GM12874 (cell line): ENCODE data around the gene CCDC107.

Source experiments
- TF ChIP-seq, protein P1 (sequence below): IDR thresholded peaks from 2 replicates; pipeline ENCODE4 v1.5.1; 2011; ENCODE audit warnings: low read depth, mild to moderate bottlenecking, control low read depth, low read length, moderate library complexity; ENCODE audit not compliant: insufficient read depth

The CCDC107 gene

DNA sequence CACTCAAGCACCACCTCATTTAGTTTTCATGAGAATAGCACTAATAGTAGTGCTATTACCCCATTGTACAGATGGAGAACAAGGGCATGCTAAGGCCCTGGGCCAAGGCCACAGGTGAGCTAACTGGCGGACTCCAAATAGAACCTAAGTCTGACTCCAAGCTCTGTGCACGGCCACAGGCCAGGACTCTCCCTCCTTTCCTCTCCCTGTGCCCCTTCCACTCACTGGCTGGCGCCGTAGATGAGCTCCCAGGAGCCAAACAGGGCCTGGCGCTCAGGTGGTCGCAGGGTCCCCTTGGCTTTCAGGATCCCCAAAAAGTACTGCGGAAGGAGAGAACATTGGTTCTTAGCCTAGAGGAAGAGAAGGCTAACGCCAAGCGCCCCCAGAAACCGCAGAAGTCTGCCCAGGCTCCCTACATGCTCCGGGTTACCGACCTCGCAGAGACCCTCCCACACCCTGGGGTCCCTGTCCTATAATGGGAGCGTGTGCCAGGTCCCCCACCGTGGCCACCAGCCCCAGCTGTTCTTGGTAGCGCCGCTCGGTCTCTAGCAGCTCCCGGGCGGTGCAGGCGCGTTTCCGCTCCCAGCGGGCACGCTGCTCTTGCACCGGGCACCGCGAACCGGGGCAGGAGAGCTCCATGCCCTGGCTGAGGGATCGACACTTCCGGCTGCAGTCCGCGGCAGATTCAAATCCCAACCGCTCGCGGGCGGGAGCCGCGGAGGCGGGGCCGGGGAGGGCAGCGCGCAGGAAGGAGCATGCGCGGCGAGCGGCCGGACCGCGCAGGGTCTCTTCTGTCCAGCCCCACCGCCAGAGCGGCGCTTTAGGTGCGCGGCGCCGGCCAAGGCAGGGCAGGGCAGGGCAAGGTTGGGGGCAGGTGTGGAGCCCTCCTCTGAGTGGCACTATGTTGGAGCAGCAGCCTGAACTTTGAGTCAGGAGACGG, 6.7 kb downstream of the CCDC107 start, which contains the start of gene ARHGEF39:
Gene ARHGEF39, minus strand, starts transcription at position 665 of the 940 bp plus-strand sequence. Its CDS starts 26 bp downstream, at position 639.
- TF ChIP-seq, protein P1, sequence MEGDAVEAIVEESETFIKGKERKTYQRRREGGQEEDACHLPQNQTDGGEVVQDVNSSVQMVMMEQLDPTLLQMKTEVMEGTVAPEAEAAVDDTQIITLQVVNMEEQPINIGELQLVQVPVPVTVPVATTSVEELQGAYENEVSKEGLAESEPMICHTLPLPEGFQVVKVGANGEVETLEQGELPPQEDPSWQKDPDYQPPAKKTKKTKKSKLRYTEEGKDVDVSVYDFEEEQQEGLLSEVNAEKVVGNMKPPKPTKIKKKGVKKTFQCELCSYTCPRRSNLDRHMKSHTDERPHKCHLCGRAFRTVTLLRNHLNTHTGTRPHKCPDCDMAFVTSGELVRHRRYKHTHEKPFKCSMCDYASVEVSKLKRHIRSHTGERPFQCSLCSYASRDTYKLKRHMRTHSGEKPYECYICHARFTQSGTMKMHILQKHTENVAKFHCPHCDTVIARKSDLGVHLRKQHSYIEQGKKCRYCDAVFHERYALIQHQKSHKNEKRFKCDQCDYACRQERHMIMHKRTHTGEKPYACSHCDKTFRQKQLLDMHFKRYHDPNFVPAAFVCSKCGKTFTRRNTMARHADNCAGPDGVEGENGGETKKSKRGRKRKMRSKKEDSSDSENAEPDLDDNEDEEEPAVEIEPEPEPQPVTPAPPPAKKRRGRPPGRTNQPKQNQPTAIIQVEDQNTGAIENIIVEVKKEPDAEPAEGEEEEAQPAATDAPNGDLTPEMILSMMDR, result peak; percentile 53

DNA sequence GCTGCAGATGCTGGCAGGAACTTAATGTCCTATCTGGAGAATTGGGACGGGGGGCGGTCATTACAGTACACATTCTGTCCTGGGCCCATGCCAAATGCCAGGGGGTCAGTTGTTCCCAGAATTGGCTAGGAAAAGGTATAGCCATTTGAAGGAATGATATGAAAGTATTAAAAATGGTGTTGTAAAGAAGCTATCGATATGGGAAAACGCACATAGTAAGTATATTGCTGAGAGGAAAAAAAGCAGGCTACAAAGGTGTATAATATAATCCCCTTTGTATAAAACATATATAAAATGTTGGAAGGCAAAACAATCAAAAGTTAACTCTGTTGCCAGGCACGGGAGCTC, 7.4 kb downstream of the CCDC107 start:
- TF ChIP-seq, protein P1, result no peak

DNA sequence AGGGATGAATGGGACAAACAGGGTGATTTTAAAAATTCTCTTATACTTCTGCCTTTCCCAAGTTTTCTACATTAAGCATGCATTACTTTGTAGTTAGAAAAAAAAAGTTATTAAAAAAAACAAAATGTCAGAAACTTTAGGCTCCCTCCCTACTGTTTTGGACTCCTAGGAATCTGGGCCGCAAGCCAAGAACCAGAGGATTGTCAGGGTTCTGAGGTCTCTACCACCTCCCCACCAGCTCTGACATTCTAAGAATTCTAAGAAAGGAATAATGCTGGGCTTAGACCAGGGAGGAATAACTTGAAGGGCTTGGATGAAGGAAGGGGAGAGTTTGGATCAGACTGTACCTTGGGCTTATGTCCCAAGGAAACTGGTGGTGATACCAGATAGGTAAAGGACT, 8.0 kb downstream of the CCDC107 start:
- TF ChIP-seq, protein P1, result no peak

DNA sequence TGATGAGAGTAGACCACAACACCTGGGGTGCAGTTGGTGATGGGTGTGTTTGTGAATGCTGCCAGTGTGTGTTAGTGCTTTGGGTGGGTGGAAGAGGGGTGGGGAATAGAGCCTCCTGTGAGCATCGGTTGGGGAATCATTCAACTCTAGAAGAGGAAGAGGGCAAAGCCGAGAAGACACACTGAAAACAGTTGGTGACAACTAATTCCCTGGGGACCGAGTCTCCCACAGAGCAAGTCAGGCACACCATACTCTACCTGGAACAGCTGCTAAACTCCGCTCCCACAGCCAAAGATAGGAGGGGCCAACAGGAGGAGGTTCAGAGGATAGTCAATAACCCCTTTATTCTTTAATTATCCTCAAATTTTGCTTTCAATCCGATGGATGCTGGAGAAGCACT, 8.5 kb downstream of the CCDC107 start:
- TF ChIP-seq, protein P1, result no peak

DNA sequence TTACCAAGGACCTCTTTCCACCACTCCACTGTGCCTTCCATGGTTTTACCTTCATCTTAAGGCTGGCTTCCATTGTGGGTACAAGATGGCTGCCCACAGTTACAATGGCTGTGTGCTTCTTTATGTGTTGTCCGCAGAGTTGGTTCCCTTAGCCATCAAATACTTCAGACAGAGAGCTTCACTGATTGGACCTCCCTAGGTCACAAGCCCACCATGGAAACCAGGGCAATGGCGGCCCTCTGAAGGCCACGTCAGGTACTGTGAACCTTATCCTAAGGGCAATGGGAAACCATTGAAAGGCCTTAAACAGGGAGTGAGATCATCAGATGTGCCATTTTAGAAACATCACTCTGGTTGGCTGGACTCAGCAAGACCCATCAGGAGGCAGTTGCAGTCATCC, 9.8 kb downstream of the CCDC107 start:
- TF ChIP-seq, protein P1, result no peak

DNA sequence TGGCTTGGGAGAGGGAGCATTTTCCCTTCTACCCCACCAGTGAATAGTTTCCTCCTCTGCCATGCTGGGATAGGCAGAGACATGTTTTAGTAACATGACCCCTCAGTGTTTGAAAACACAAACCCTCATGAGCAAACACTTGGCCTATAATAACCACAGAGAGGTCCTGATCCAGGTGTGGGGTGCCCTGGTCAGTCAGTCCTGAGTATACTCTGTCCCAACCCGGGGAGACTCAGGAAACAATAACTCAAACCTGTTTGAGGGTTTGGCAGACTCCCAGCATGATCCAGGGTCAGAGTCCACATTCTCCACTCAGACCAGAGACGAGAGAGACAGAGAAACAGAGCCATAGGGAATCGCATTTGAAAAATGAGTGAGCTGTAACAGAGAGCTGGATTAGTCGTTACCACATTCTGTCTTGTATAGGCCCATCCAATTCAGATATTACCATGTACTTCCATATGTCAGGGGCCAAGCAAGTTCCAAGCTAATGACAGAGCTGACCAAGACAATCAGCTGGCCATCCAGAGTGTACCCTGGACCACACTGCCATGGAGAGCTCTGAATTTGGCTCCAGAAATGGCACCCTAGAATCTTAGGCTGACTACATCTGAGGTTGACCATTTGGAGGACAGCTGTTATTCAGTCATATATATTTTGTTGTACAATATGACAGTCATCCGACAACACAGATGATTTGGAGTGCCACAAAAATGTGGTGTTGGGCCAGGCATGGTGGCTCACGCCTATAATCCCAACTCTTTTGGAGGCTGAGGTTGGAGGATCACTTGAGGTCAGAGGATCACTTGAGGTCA, 11.4 kb downstream of the CCDC107 start:
- TF ChIP-seq, protein P1, result no peak
